Measurements from ENCODE around the gene ATXN10.

- no peak for TF ChIP-seq CTCF (IDR thresholded peaks at IDR 0.05)
- TF ChIP-seq POLR2A (IDR thresholded peaks at IDR 0.05): no peak
Measured at GRCh38 chr22:45893516-45893915, 221.9 kb downstream of the ATXN10 start.
